GM21515 (cell line): ENCODE measurements around the gene CENATAC.
"Not testable (repeated sequence)": the region's sequence is repeated elsewhere in the genome, so short reads cannot be mapped to it uniquely, and the experiment has no call there.

Source experiments
- ATAC-seq: cut with Tn5 transposase; IDR thresholded peaks from one replicate; pipeline ENCODE4 v1.9.1; 2021; ENCODE audit not compliant: unreplicated experiment

The CENATAC gene

GRCh38 chr11:118991486-118992038 is 6.4 kb upstream of the CENATAC start:
- ATAC-seq, result not testable (repeated sequence)

- ATAC-seq, result peak; percentile 9
These were observed 862 bp upstream of the CENATAC start for GRCh38 chr11:118996926-118997626.

GRCh38 chr11:118998388-118998717 is 415 bp downstream of the CENATAC start:
- peak; percentile 23 for ATAC-seq

- ATAC-seq, result no peak
These were observed 884 bp downstream of the CENATAC start for GRCh38 chr11:118998822-118999221.

GRCh38 chr11:119000906-119001305 is 3.0 kb downstream of the CENATAC start:
- no peak for ATAC-seq

GRCh38 chr11:119006656-119007055 is 8.7 kb downstream of the CENATAC start:
- ATAC-seq, result no peak

- ATAC-seq, result no peak
These were observed 13.6 kb downstream of the CENATAC start for GRCh38 chr11:119011476-119012053.

- no peak for ATAC-seq
These were observed 14.8 kb downstream of the CENATAC start for GRCh38 chr11:119012629-119013170.

GRCh38 chr11:119014209-119014924 is 16.4 kb downstream of the CENATAC start:
- no peak for ATAC-seq

DNA sequence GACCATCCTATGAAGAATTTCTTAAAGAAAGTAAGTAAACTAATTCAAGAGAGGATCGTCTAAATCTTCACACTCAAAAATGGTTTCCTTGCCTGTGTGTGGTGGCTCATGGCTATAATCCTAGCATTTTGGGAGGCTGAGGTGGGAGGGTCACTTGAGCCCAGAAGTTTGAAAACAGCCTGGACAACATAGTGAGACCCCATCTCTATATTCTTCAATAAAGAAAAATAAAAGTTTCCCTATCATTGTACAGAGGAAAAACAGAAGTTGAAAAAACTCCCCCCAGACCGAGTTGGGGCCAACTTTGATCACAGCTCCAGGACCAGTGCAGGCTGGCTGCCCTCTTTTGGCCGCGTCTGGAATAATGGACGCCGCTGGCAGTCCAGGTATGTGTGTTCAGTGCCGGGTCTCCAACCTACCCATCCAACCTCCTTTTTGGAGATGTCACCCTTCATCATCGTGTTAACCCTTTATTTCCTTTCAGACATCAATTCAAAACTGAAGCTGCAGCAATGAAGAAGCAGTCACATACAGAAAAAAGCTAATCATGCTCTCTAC is 17.2 kb downstream of the CENATAC start:
- ATAC-seq, result no peak

GRCh38 chr11:119016216-119017009 is 18.5 kb downstream of the CENATAC start:
- no peak for ATAC-seq

GRCh38 chr11:119017377-119017776 is 19.4 kb downstream of the CENATAC start:
- ATAC-seq, result not testable (repeated sequence)

- peak; percentile 83 for ATAC-seq
These were observed 20.4 kb downstream of the CENATAC start, which contains the start of the genes RPS25 and TRAPPC4 for GRCh38 chr11:119018074-119018938. Gene RPS25, minus strand, starts transcription at chr11:119018343. Its CDS starts 59 bp downstream, at chr11:119018284. Gene TRAPPC4, plus strand, starts transcription at chr11:119018766. Its CDS starts 30 bp downstream, at chr11:119018796.

- no peak for ATAC-seq
These were observed 22.1 kb downstream of the CENATAC start for GRCh38 chr11:119019996-119020395.

GRCh38 chr11:119021631-119022030 is 23.7 kb downstream of the CENATAC start:
- ATAC-seq, result no peak

- ATAC-seq, result no peak
These were observed 25.8 kb downstream of the CENATAC start for GRCh38 chr11:119023741-119024140.

- no peak for ATAC-seq
These were observed 26.6 kb downstream of the CENATAC start for GRCh38 chr11:119024430-119025098.

GRCh38 chr11:119025099-119025473 is 27.1 kb downstream of the CENATAC start:
- ATAC-seq, result no peak

DNA sequence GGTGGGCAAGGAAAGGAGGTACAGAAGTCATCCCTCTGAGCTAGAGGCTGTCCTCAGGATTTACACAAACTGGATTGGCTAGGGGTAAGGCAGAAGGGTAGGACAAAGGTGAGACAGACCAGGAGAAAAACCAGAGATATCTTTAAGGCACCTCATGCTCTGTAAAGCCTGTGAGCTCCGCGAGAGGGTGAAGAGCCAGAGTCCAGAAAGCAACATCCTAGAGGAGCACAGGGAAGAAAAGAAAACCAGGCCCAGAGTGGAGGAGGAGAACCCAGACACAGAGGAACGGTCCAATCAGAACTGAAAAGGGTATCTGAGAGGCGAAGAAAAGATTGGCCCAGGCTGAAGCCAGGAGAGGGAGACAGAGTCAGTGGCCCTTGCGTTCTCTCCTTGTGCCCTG is 27.6 kb downstream of the CENATAC start:
- ATAC-seq, result no peak
